OCI-LY7 (cell line): ENCODE results near the gene EP400. TPM values are rescaled to one million over a fixed set of nuclear protein-coding genes. Genes with fewer than 3 reads are reported as not detected.

Source experiments
- BruUV-seq: library from RNA; stranded (reverse); fragments of 400-500 nt; replicated peaks from 2 replicates; lab custom pipeline; 2021; lab: Mats Ljungman, UMichigan
- CTCF ChIA-PET: fragments of 300-600 bp; sonication (Branson Sonifier 250); formaldehyde crosslinking; loops from one replicate; lab custom pipeline; 2022; ENCODE audit warnings: antibody characterized with exemption; ENCODE audit not compliant: unreplicated experiment; lab: Charles Lee
- POLR2A ChIA-PET: fragments of 300-600 bp; sonication (Branson Sonifier 250); formaldehyde crosslinking; loops from one replicate; lab custom pipeline; 2022; ENCODE audit warnings: antibody characterized with exemption; lab: Charles Lee
- DNase-seq: peaks from one replicate; pipeline ENCODE4 v3.0.0-alpha.2; 2015; ENCODE audit warnings: low spot score
- H2AFZ ChIP-seq: fragments of 200-600 bp; sonication (generic), shearing (Covaris generic); 2 replicates; pipeline ENCODE4 v1.6.1; 2014; ENCODE audit warnings: mild to moderate bottlenecking, antibody characterized with exemption, low read length, moderate library complexity
- H3K27ac ChIP-seq: fragments of 200-600 bp; sonication (generic); 2 replicates; pipeline ENCODE4 v1.5.1; 2014; ENCODE audit warnings: mixed run types, low read depth, mild to moderate bottlenecking, moderate library complexity, low read length, inconsistent platforms; ENCODE audit not compliant: poor library complexity, severe bottlenecking
- H3K36me3 ChIP-seq: fragments of 200-600 bp; sonication (generic); 2 replicates; pipeline ENCODE4 v1.6.1; 2014; ENCODE audit warnings: mild to moderate bottlenecking, antibody characterized with exemption, low read length, moderate library complexity, mixed read lengths; ENCODE audit not compliant: insufficient read depth
- H3K4me1 ChIP-seq: fragments of 200-600 bp; sonication (generic); 2 replicates; pipeline ENCODE4 v1.5.1; 2014; ENCODE audit warnings: mild to moderate bottlenecking, low read length; ENCODE audit not compliant: insufficient read depth, poor library complexity, severe bottlenecking
- H3K4me2 ChIP-seq: fragments of 200-600 bp; sonication (generic); 2 replicates; pipeline ENCODE4 v1.6.1; 2014; ENCODE audit warnings: mild to moderate bottlenecking, low read length
- H3K4me3 ChIP-seq: fragments of 200-600 bp; sonication (generic); 2 replicates; pipeline ENCODE4 v1.5.1; 2014; ENCODE audit warnings: mild to moderate bottlenecking, low read depth, low read length; ENCODE audit not compliant: poor library complexity, severe bottlenecking
- H3K79me2 ChIP-seq: fragments of 200-600 bp; sonication (generic); 2 replicates; pipeline ENCODE4 v1.6.1; 2016; ENCODE audit warnings: low read depth, mild to moderate bottlenecking, low read length, moderate library complexity, mixed read lengths; ENCODE audit not compliant: insufficient read depth
- H3K9me2 ChIP-seq: fragments of 200-600 bp; sonication (generic); 2 replicates; pipeline ENCODE4 v1.6.1; 2016; ENCODE audit warnings: mild to moderate bottlenecking, low read length, mixed read lengths; ENCODE audit not compliant: insufficient read depth
- H3K9me3 ChIP-seq: fragments of 200-600 bp; sonication (generic); 2 replicates; pipeline ENCODE4 v1.6.1; 2014; ENCODE audit warnings: mild to moderate bottlenecking, mixed run types, low read length, mixed read lengths
- H4K20me1 ChIP-seq: fragments of 200-600 bp; sonication (generic); 2 replicates; pipeline ENCODE4 v1.6.1; 2014; ENCODE audit warnings: mild to moderate bottlenecking, antibody characterized with exemption, low read length, moderate library complexity, mixed read lengths; ENCODE audit not compliant: insufficient read depth
- EZH2phosphoT487 ChIP-seq: fragments of 200-600 bp; sonication (generic); IDR thresholded peaks from 2 replicates; pipeline ENCODE4 v1.6.1; 2018; ENCODE audit warnings: low read depth, borderline replicate concordance, mild to moderate bottlenecking, mixed run types, antibody characterized with exemption, low read length, moderate library complexity, mixed read lengths
- intact Hi-C: fragments of 100-400 bp; cut with micrococcal nuclease; formaldehyde crosslinking; loops from one replicate; pipeline ENCODE4 v1.10.0; 2022; ENCODE audit not compliant: unreplicated experiment
- total RNA-seq, 2 experiments: library from RNA; depleted of rRNA in 1 of 2; stranded (reverse); fragments of >200 nt in 1 of 2; shearing (Covaris generic) in 1 of 2; gene quantifications; 2 replicates each; pipeline ENCODE4 v1.2.3, GENCODE V29; 2014 to 2022
- TF ChIP-seq, protein P1 (sequence below): fragments of 200-600 bp; sonication (generic); conservative IDR thresholded peaks from 2 replicates; pipeline ENCODE4 v1.5.1; 2014; ENCODE audit warnings: mild to moderate bottlenecking, antibody characterized with exemption, low read length, moderate library complexity, mixed read lengths

The EP400 gene
- total RNA-seq, 2 experiments from 2014 or later = 20.7 to 56.2 TPM

GRCh38 chr12:131920902-131921840 is 28.6 kb upstream of the EP400 start:
- Histone ChIP-seq H3K4me2 (no peak overlapping the region), H2AFZ (no peak overlapping the region), H3K4me3 (no peak overlapping the region), H3K9me2 (no peaks in the 10 kb centered on the region), H4K20me1 (no peaks in the 10 kb centered on the region; the same call in 1 of the 2 replicates), H3K79me2 (no peaks in the 10 kb centered on the region), H3K9me3 (no peaks in the 10 kb centered on the region), H3K27ac (no peak overlapping the region), H3K36me3 (no peaks in the 10 kb centered on the region), H3K4me1 (peaks cover 25% of the 10 kb centered on the region)
- no peak for DNase-seq
- TF ChIP-seq, protein P1, sequence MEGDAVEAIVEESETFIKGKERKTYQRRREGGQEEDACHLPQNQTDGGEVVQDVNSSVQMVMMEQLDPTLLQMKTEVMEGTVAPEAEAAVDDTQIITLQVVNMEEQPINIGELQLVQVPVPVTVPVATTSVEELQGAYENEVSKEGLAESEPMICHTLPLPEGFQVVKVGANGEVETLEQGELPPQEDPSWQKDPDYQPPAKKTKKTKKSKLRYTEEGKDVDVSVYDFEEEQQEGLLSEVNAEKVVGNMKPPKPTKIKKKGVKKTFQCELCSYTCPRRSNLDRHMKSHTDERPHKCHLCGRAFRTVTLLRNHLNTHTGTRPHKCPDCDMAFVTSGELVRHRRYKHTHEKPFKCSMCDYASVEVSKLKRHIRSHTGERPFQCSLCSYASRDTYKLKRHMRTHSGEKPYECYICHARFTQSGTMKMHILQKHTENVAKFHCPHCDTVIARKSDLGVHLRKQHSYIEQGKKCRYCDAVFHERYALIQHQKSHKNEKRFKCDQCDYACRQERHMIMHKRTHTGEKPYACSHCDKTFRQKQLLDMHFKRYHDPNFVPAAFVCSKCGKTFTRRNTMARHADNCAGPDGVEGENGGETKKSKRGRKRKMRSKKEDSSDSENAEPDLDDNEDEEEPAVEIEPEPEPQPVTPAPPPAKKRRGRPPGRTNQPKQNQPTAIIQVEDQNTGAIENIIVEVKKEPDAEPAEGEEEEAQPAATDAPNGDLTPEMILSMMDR = no peak
- no peak for TF ChIP-seq EZH2phosphoT487
- ChIA-PET CTCF (no interaction called here), POLR2A (interaction anchor here (0.9 kb wide), 1 partner anchor 619 kb away, joined by 3 read pairs; no protein-coding TSS in a partner anchor)
- BruUV-seq = no TSS peak
- intact Hi-C loops = loop anchor here (10.0 kb wide), 1 partner anchor 144 kb away; no protein-coding TSS in a partner anchor

DNA sequence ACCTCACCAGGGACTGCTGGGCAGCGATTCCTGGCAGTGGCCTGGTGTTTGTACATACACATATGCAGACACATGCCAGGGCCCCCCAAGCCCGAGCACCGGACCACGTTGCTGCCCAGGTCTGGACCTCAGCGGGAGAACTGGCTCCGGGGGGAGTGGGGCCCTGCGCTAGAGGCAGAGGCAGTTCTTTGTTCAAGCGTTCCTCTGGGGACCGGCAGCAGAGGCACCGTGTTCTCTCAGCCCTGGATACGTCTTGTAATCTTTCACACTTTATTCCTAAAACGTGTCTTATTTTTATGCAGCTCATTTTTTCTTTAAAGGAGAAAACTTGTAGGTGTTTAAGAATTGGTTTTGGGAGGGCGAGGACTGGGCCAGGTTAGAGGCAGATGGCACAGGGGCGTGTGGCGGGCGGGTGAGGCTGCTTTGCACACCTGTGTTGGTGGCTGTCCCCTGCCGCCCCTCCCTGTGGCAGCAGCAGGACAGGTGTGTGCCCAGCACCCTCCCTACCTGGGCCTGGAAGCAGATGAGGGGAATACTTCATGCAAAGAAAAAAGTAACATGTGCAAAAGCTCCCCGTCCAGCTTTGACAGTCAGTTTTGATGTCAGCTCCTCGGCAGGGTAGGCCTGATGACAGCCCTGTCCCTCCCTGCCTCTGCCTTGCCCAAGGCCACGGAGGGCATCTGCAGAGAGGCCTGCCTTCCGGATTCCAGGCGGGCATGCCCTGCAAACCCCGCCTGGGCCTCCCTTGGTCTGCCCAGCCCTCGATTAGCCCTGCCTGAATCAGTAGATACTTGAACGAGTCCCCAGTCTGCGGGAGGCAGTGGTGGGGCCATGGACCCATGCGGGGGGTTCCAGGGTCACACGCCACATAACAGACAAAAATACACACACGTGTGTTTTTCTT is 27.6 kb upstream of the EP400 start:
- ChIA-PET CTCF (no interaction called here), POLR2A (no interaction called here)
- no TSS peak for BruUV-seq
- Histone ChIP-seq H3K79me2 (no peaks in the 10 kb centered on the region), H3K4me1 (peaks cover 25% of the 10 kb centered on the region), H2AFZ (no peak overlapping the region), H3K9me2 (no peaks in the 10 kb centered on the region), H3K4me3 (no peak overlapping the region), H3K9me3 (no peaks in the 10 kb centered on the region), H4K20me1 (no peaks in the 10 kb centered on the region; the same call in 1 of the 2 replicates), H3K27ac (no peak overlapping the region), H3K4me2 (no peak overlapping the region), H3K36me3 (no peaks in the 10 kb centered on the region)
- DNase-seq = no peak
- TF ChIP-seq EZH2phosphoT487 = no peak
- TF ChIP-seq, protein P1 = no peak
- intact Hi-C loops = loop anchor here (10.0 kb wide), 1 partner anchor 143 kb away; no protein-coding TSS in a partner anchor
